ENCODE data around the gene DHDDS. TPM values are rescaled to one million over a fixed set of nuclear protein-coding genes. Genes with fewer than 3 reads are reported as not detected.

Gene DHDDS
- total RNA-seq, 1 donor from 2014 or later = 49.5 TPM

DNA sequence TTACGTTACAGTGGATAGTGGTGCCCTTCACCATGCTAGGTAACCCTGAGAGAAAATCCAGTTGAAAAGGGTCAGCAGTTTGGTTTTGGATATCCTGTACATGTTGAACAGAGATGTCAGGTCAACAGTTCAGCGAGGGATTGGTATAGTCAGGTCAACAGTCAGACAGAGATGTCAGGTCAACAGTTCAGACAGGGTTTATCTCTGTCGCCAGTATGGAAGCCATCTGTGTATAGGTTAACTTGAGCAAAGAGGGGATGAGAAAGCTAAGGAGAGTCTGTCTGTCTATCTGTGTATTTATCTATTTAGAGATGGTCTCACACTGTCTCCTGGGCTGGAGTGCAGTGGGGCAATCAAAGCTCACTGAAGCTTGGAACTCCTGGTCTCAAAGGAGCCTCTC, 17.7 kb downstream of the DHDDS start:
- no peak for DNase-seq (ENCODE audit: low spot score in 2 of 2, unreplicated experiment in 2 of 2)
- peaks cover 32% of the 10 kb centered on the region for H3K36me3 Mint-ChIP-seq
- TF ChIP-seq, protein P1, sequence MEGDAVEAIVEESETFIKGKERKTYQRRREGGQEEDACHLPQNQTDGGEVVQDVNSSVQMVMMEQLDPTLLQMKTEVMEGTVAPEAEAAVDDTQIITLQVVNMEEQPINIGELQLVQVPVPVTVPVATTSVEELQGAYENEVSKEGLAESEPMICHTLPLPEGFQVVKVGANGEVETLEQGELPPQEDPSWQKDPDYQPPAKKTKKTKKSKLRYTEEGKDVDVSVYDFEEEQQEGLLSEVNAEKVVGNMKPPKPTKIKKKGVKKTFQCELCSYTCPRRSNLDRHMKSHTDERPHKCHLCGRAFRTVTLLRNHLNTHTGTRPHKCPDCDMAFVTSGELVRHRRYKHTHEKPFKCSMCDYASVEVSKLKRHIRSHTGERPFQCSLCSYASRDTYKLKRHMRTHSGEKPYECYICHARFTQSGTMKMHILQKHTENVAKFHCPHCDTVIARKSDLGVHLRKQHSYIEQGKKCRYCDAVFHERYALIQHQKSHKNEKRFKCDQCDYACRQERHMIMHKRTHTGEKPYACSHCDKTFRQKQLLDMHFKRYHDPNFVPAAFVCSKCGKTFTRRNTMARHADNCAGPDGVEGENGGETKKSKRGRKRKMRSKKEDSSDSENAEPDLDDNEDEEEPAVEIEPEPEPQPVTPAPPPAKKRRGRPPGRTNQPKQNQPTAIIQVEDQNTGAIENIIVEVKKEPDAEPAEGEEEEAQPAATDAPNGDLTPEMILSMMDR (IDR thresholded peaks at IDR 0.05; ENCODE audit: unreplicated experiment) = no peak

DNA sequence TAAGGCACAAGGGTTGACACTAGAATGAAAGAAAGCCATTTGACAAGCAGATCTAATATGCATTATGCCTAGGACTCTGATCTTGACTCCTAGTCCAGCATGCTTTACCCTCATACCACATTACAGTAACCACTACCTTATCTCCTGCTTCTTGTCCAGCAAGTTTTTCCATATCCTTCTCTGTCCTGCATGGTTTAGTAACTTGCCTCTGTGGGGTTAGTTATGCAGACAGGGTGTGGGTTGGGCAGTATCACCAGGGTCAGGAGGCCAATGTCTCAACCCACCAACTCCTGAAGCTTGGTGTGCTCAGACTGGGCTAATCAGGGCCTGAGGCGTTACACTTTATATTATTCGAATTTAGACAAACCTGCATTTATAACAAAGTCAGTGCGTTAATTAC, 18.8 kb downstream of the DHDDS start:
- no peaks in the 10 kb centered on the region for H3K9me3 Mint-ChIP-seq
- TF ChIP-seq, protein P1 (IDR thresholded peaks at IDR 0.05; ENCODE audit: unreplicated experiment) = no peak
- H3K4me1 Mint-ChIP-seq = no peaks in the 10 kb centered on the region
- H3K27ac Mint-ChIP-seq = no peak overlapping the region
- no peak overlapping the region for H3K4me3 Mint-ChIP-seq
- H3K36me3 Mint-ChIP-seq = peaks cover 36% of the 10 kb centered on the region
- DNase-seq (ENCODE audit: low spot score in 2 of 2, unreplicated experiment in 2 of 2) = no peak
- no peaks in the 10 kb centered on the region for H3K27me3 Mint-ChIP-seq (ENCODE audit: low read depth)

More for the DNA sequence above, 17.7 kb downstream of the DHDDS start:
- no peaks in the 10 kb centered on the region for H3K4me1 Mint-ChIP-seq
- H3K27ac Mint-ChIP-seq = no peak overlapping the region
- H3K27me3 Mint-ChIP-seq (ENCODE audit: low read depth) = no peaks in the 10 kb centered on the region
- no peak overlapping the region for H3K4me3 Mint-ChIP-seq
- H3K9me3 Mint-ChIP-seq = no peaks in the 10 kb centered on the region

DNA sequence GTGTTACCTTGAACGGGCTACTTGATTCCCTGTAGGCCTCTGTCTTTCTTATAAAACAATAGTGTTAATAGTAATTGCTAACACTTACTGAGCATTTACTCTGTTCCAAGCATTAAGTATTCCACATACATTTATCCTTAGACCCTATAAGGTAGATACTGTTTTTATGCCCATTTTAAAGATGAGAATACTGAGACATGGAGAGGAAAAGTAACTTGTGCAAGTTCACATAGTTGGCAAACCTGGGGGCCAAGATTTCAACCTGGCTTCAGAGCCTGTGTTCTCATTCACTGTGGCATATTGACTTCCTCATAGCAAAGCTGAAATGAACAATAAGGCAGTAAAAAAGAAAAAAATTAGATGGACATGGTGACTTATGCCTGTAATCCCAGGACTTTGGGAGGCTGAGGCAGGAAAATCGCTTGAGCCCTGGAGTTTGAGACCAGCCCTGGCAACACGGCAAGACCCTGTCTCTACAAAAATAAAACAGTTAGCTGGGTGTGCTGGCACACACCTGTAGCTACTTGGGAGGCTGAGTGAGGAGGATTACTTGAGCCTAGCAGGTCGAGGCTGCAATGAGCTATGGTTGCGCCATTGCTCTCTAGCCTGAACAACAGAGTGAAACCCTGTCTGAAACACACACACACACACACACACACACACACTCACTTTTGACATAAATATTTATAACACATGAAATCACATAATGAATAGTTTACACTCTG, 20.5 kb downstream of the DHDDS start:
- H3K27me3 Mint-ChIP-seq (ENCODE audit: low read depth) = no peaks in the 10 kb centered on the region
- peaks cover 32% of the 10 kb centered on the region for H3K36me3 Mint-ChIP-seq
- TF ChIP-seq, protein P1 (IDR thresholded peaks at IDR 0.05; ENCODE audit: unreplicated experiment) = no peak
- H3K4me1 Mint-ChIP-seq = no peaks in the 10 kb centered on the region
- H3K27ac Mint-ChIP-seq = no peak overlapping the region
- no peak overlapping the region for H3K4me3 Mint-ChIP-seq
- DNase-seq (ENCODE audit: low spot score in 2 of 2, unreplicated experiment in 2 of 2) = no peak
- H3K9me3 Mint-ChIP-seq = no peaks in the 10 kb centered on the region

DNA sequence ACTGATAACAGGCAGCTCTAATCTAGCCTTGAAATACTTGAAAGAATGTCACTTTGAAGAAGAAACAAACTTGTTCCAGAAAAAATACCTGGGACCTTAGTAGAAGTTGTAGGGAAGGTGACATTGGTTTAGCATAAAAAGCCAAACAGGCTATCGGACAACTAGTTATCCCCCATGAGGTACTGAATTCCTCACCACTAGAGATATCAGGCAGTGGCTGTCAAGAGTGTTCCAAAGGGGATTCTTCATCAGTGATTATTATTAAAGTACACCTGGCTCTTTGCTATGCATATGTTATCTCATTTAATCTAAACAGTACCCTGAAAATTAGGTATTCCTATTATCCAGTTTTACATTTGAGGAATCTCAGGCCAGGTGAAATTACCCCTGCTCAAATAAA, 27.0 kb downstream of the DHDDS start:
- DNase-seq (ENCODE audit: low spot score in 2 of 2, unreplicated experiment in 2 of 2) = no peak
- TF ChIP-seq, protein P1 (IDR thresholded peaks at IDR 0.05; ENCODE audit: unreplicated experiment) = no peak
- Mint-ChIP-seq H3K4me1 (no peaks in the 10 kb centered on the region), H3K4me3 (no peak overlapping the region), H3K27me3 (ENCODE audit: low read depth) (no peaks in the 10 kb centered on the region), H3K36me3 (peaks cover 39% of the 10 kb centered on the region), H3K9me3 (no peaks in the 10 kb centered on the region), H3K27ac (no peak overlapping the region)

DNA sequence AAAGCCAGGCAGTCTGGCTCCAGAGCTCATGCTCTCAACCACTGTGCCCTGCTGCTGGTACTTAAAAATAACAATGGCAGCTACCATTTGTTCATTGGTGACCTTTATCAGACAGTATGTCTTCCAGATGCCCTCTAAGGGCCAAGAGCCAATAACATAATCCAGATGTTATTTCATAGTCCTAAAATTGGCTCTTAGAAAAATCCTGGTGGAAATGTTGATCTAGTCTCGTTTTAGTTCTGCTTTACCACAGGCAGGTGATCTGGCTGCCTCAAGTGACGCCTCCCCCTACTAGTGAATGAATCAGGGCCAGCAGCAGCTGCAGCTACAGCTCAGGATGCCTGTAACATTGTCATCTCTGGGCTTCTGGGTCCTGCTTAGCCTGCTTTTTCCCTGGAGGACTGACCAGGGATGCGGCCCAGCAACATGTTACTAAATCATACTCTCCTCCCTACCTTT, 27.5 kb downstream of the DHDDS start:
- DNase-seq (ENCODE audit: low spot score in 2 of 2, unreplicated experiment in 2 of 2) = no peak
- no peak overlapping the region for H3K4me3 Mint-ChIP-seq
- H3K9me3 Mint-ChIP-seq = no peaks in the 10 kb centered on the region
- peaks cover 39% of the 10 kb centered on the region for H3K36me3 Mint-ChIP-seq
- no peaks in the 10 kb centered on the region for H3K27me3 Mint-ChIP-seq (ENCODE audit: low read depth)
- TF ChIP-seq, protein P1 (IDR thresholded peaks at IDR 0.05; ENCODE audit: unreplicated experiment) = no peak
- H3K27ac Mint-ChIP-seq = no peak overlapping the region
- H3K4me1 Mint-ChIP-seq = no peaks in the 10 kb centered on the region
